Kidney capillary endothelial cell (primary cell): Measurements from ENCODE around the gene P4HA2.

Experiments
- DNase-seq: peaks from one replicate; pipeline ENCODE4 v3.0.0-alpha.2; 2018; ENCODE audit warnings: low spot score

Gene P4HA2

GRCh38 chr5:132223861-132224260 lies 3.8 kb downstream of the P4HA2 start:
- no peak for DNase-seq

- no peak for DNase-seq
Observed at GRCh38 chr5:132222649-132223038, 5.0 kb downstream of the P4HA2 start.

GRCh38 chr5:132221781-132222648 lies 5.6 kb downstream of the P4HA2 start:
- no peak for DNase-seq

- no peak for DNase-seq
Observed at GRCh38 chr5:132220491-132220890, 7.2 kb downstream of the P4HA2 start.

- DNase-seq, result no peak
Observed at GRCh38 chr5:132219981-132220380, 7.7 kb downstream of the P4HA2 start.

- DNase-seq, result no peak
Observed at GRCh38 chr5:132219289-132219970, 8.2 kb downstream of the P4HA2 start.

GRCh38 chr5:132218321-132218720 lies 9.3 kb downstream of the P4HA2 start:
- no peak for DNase-seq

- no peak for DNase-seq
Observed at GRCh38 chr5:132215329-132215728, 12.3 kb downstream of the P4HA2 start.

- no peak for DNase-seq
Observed at GRCh38 chr5:132214491-132214890, 13.2 kb downstream of the P4HA2 start.

GRCh38 chr5:132213666-132214065 lies 14.0 kb downstream of the P4HA2 start:
- no peak for DNase-seq

- no peak for DNase-seq
Observed at GRCh38 chr5:132211787-132212186, 15.9 kb downstream of the P4HA2 start.

GRCh38 chr5:132210944-132211343 lies 16.7 kb downstream of the P4HA2 start:
- DNase-seq, result no peak

- no peak for DNase-seq
Observed at GRCh38 chr5:132209901-132210545, 17.6 kb downstream of the P4HA2 start.

GRCh38 chr5:132209131-132209530 lies 18.5 kb downstream of the P4HA2 start:
- no peak for DNase-seq

- DNase-seq, result no peak
Observed at GRCh38 chr5:132207778-132208177, 19.9 kb downstream of the P4HA2 start.

- no peak for DNase-seq
Observed at GRCh38 chr5:132206782-132207181, 20.9 kb downstream of the P4HA2 start.

GRCh38 chr5:132205385-132206125 lies 22.1 kb downstream of the P4HA2 start:
- no peak for DNase-seq

- DNase-seq, result no peak
Observed at GRCh38 chr5:132204371-132205135, 23.1 kb downstream of the P4HA2 start.

- no peak for DNase-seq
Observed at GRCh38 chr5:132203916-132204315, 23.7 kb downstream of the P4HA2 start.

- no peak for DNase-seq
Observed at GRCh38 chr5:132203464-132203818, 24.2 kb downstream of the P4HA2 start.

GRCh38 chr5:132202711-132203463 lies 24.8 kb downstream of the P4HA2 start:
- no peak for DNase-seq
